IPS DF 4.7 (cell line): ENCODE measurements around the gene ALK.
"Not testable (repeated sequence)": the region's sequence is repeated elsewhere in the genome, so short reads cannot be mapped to it uniquely, and the experiment has no call there.

Experiments
- DNase-seq: peaks from one replicate; pipeline ENCODE4 v3.0.0-alpha.2; 2013; ENCODE audit warnings: low spot score; ENCODE audit errors: extremely low read depth

The ALK gene

DNA sequence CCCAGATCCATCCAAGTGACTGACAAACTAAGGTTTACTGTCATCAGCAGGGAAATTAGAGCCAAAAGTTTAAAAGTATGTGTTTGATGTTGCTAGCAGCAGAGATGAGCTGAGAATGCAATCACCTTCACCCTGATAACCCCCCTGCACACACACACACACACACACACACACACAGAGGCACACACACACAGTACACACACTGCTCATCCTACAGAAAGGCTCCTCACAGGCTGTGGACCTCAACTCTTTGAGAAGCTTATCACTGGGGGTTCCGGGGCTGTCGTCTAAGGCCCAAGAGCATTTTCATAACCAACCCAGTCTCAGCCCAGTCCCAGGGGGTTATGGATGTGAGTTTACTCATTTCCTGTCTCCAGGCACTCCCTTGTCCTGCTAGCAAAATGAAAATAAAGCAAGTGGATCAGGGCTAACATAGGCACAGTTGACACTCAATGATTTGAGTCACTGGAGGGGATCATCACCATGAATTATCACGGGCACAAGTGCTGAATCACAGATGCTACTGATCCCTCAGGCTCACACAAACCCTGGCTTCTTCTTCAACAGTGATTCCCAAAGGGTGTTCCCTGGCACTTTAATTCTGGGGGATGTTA lies 76.6 kb downstream of the ALK start:
- no peak for DNase-seq

DNA sequence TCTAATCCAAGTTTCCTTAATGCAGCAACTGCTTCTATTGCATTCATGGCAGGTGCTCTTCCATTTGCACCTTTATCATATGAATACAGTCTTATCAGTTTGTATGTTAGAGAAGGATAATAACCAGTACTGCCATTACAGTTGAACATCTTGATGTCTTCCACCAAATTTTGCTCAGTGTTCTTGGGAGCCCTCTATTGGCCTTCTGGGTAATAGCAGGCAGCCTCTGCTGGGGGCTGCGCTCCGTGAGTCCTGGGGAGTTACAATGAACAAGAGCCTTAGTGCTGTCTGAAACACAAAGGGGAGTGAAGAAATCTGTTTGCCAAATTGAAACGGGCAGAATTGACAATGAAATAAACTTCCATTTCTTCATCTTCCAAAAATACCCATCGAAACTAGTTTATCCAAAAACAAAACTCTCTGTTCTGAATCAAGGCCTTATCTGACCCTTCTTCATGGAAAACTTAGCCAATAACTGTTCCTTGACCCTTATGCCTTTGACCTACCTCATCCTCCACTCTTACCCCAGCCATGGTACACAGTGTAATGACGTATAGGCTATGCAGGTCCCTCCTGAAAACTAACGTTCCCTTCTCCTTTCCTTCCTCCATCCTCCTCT lies 79.9 kb downstream of the ALK start:
- no peak for DNase-seq

DNA sequence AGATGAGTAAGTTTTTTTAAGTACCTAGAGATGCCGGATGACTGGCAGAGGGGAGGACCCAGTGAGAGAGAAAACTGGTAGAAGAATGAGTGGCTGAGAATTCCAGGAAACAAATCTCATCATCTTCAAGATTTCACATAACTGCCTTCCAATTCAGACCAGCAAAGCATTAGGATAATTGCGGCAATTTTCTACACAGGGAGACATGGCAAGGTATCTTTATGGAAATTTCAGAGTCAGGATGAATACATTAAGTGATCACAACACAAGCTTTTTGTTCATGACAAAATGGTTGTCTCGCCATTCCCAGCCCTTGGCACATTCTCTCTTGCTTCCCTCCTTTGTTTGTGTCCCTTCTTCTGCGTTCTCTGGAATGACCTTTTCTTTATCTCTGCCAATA lies 82.1 kb downstream of the ALK start:
- no peak for DNase-seq

DNA sequence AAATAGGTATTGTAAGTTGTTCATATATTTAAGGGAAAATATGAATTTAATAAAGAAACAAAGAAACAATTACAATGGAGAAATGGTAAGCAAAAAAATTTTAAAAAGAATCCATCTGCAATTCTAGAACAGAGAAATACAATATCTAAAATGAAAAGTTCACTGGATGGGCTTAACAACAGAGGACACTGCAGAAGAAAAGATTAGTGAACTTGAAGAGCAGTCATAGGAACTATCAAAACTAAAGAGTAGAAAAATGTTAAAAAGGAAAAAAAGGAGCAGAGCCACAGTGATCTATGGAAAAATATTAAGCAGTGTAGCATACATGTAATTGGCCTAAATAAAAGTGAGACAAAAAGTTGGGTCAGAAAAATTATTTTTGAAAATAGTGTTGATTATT lies 83.5 kb downstream of the ALK start:
- DNase-seq = no peak

DNA sequence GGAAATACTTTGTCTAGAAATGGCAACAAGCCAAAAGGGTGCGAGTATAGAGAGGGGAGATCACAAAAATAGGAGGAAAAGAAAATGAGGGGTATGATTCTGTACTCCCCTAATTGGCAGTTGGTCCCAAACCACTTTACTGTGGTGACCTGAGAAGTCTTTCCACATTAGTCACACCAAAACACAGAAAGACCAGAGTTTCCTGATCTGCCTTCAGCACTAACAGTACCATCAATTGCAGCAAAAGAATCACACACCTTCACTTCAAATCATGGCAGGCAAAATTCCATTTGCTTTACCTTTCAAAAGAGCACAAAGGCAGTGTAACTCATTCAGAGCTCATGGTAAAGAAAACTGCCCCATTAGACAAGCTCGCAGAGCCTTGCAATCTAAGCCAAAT lies 86.8 kb downstream of the ALK start:
- DNase-seq = no peak

DNA sequence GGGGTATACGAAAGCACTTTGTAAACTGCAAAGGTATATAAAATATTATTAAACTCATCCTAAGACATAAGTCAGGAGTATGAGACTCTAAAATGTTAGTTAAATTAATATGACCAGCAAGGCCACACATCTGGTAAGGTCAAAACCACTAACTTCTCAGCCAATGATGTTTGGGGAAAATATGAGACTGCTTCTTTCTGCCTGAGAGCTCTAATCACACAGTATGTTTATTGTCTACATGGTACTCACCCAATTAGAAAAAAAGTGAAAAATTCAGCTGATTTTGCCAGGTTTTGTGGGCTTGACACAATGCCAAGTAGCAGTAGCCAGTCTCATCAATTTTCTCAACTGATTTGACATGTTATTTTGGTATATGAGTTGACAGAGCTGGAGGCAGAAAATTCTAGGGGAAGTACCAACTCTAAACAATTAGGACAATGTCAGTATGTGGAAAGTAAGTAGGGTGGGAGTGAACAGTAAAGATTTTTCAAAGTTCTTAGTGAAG lies 87.3 kb downstream of the ALK start:
- DNase-seq = no peak

DNA sequence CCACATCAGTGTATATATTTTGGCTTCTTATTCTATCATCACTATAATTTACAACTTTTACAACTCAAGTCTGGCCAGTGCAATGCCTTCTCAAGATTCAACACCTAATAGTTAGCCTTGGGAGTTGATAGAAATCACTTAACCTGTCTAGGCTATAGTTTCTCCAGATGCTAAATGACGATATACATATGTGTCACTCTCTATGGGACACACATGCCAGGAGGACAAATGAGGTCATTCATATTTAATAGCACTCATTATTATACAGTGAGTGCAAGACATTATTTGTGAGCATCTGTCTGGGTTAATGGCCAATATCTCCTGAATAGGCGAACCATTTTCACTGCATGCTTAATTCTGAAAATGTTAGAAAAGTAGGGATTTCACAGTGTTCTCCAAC lies 89.8 kb downstream of the ALK start:
- DNase-seq = no peak

DNA sequence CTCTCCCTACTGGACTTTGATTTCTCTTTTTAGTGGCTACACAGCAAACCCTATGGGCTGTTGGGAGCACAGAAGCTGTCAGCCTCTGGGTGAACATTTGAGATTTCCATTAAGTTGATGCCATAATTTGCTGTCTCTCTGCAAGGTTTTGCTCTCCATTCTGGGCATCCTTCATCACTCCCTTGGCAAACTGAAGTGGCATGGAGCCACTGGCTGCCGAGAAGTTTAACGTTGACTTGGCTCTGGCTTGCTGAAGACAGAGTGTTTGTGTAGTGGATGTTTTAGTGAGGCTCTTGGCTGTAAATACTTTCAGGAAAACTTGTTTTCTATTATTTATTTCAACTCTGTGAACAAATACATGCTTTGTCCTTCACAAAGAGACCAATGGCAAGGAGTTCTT lies 91.5 kb downstream of the ALK start:
- DNase-seq = no peak

DNA sequence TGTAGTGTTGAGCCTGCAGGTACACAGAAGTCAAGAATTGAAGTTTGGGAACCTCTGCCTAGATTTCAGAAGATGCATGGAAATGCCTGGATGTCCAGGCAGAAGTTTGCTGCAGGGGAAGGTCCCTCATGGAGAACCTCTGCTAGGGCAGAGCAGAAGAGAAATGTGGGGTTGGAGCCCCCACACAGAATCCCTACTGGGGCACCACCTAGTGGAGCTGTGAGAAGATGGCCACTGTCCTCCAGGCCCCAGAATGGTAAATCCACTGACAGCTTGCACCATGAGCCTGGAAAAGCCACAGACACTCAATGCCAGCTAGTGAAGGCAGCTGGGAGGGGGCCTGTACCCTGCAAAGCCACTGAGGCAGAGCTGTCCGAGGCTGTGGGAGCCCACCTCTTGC lies 97.2 kb downstream of the ALK start:
- not testable (repeated sequence) for DNase-seq

DNA sequence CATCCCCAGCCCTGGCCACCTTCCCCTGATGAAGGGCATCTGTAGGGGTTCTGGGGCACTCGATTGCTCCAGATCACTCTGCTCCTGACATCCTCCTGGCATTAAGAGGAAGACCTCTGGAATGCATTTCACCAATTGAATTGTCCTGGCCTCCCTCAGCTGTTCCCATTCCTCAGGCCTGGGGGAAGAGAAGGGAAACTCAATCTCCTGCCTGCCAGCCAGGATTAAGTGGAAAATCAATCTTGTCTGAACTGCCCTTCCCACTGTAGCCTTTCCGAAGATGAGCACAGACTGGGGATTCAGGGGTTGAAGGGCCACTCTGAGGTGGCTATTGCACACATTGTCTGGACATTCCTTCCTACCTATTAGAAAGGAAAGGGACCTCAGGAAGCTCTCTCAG lies 99.8 kb downstream of the ALK start:
- no peak for DNase-seq

DNA sequence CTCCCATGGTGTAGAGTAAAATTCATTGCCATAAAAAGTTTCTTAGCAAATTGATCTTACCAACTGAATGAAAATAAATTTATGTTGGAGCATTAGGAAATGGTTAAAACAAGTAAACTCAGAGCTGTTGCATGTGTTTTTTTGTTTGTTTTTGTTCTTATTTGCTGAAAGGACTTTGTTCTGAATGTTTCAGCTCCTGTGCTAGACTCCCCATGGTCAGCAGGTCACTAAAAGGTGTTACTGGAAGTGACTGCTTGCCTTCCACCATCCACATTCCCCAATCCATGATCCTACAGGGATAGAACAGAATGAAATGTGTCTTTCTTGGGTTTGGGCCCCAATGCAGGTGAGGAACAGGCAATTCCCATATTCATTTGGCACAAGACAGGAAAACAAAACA lies 101.8 kb downstream of the ALK start:
- no peak for DNase-seq

DNA sequence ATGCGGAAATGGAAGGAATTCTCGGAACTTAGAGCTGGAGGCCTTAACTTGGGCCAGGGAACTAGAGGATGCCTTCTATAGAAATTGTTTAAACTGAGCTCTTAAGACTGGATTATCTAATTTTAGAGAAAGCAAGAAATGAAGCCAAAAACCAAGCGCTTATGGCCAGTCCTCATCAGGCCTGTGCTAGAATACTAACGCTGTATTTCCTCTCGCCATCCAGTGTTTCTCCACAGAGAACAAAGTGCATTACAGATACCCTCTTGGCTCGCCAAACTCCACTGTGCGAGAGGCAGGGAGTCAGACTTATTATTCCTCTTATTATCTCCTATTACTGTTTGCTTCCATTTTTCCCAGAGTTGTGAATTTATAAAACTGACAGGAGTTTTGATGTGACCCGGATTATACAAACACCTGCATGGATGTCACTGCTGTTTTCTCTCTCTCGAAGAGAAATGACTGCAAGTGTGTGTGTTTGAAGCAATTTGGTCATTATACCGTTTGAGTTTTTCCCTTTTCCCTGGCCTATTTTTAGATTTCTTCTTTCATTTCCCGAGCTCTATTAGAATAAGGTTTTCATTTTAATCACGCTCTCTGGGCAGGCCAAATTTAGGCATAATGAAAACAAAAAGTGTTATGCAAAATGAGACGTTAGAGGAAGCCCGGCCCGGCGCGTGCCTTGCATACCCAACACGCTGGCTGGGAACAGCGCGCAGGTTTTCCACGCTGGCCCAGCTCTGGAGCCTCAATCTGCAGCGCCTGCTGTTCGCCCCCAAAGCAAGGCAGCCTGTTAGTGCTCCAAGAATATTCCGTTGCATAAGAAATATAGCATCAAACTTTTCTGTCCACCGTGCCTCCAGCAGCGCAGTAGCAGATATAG lies 103.3 kb downstream of the ALK start:
- DNase-seq = no peak

DNA sequence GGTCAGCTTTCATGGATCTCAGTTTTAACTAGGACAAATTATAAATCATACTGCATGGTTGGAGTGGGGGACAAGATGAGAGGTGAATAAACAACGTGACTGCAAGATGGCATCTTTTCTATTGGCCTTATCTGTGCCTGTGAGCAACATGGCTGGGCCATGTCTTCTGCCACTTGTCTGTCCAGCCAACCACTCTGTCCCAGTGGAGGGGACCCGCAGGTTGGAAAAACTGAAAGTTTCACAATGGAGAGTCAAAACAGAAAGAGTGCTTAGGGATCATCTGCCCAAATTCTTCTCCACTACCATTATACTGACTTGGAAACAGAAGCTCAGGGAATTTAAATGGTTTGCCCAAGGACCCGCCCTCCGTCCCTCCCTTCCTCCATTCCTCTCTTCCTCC lies 104.1 kb downstream of the ALK start:
- no peak for DNase-seq

DNA sequence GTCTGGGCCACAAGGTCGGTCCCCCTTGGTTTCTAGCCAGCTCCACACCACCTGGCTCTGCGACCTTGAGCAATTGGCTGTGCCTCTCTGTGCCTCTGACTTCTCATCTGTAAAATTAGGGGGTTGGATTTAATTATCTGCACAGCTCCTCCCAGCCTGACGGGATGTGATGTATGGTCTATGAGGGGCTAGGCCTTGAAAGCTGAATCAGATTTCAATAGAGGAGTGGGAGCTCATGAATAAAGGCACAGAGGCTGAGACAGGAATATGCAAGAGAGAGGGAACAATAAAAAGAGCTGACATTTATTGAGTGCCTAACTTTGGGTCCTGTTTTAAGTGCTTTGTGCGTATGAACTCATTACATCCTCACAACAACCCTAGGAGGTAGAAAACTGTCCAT lies 104.7 kb downstream of the ALK start:
- DNase-seq = no peak

DNA sequence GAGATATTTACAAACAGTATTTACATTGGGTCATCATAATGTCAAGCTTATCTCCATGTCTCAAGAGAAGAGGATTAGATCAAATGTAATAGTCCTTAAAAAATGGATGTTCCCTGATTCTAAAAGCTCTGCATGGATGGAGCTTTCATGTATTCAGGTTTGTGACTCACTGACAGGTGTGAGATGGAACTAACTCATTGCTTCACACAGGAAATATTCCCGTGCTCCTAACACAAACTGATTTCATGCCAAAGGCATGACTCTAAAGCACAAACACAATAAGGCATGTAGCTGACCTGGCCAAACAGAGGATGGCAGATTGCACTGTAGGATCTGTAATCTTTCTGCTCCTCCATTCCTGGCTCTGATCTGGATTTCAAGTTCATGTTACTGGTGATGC lies 110.0 kb downstream of the ALK start:
- no peak for DNase-seq

DNA sequence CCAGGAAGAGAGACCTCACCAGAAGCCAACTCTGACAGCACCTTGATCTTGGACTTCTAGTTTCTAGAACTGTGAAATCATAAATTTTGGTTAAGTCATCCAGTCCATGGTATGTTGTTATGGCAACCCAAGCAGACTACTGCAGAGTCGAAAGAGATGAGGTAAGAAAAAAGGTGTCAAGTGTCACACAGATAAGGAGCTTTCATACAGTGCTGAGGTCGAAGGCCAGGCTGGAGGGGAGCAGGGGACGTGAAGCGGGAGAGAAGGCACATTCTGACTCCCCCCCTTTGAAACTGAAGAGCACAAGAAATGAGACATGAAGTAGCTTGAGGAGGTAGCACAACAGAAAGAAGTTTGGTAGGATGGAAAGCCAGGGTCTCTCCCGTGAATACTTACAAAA lies 110.4 kb downstream of the ALK start:
- DNase-seq = no peak

DNA sequence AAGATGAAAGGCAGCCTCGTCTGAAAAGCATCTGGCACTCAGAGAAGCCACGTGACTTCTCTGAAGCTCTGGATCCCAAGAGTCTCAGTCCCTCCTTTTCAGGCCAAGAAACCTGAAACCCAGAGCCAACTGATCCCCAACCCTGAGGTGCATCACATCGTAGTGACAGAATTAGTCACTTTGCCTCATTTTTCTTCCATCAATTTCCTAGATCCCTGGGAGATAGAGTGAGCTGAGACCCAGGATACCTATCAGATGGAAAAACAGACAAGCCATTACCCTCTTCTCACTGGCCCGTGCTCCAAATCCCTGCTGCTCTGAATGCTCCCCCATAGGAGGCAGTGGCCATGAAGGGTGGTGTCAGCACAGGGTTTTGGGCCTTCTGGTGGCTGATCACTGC lies 113.1 kb downstream of the ALK start:
- no peak for DNase-seq

DNA sequence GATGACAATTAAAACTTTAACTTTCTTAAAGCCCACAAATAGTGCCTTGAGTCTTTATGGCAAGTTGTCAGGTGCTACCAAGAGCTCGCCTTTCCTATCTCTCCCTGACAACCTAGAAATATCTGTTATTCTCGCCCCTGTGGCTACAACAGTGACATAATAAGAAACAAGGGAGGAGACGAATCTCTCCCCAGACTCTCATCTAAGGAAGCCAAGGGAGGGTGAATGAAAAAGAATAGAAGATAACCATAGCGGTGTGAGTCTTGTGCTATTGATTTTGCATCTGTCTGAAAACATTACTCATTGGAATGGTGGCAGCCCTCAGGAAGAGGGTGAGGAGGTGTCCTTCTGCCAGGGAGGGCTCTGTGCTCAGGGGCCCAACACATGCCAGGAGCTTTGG lies 114.3 kb downstream of the ALK start:
- no peak for DNase-seq

DNA sequence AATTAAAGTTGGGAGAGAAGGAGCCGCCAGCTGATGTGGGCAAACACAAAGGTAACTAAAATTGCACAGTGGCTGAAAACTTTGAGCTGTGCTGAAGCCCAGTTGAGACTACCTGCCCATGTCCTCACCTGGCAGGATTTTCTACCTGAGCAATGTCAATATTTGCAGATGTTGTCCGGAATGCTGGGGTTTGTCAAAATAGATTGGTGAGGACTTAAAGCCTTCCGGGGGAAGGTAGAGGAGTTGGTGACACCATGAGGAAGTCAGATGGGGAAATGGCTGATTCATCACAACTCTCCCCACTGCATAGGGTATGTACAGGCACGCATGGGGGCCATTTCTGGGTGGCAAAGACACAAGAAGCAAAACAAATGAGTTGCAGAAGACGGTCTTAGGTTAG lies 114.9 kb downstream of the ALK start:
- no peak for DNase-seq

DNA sequence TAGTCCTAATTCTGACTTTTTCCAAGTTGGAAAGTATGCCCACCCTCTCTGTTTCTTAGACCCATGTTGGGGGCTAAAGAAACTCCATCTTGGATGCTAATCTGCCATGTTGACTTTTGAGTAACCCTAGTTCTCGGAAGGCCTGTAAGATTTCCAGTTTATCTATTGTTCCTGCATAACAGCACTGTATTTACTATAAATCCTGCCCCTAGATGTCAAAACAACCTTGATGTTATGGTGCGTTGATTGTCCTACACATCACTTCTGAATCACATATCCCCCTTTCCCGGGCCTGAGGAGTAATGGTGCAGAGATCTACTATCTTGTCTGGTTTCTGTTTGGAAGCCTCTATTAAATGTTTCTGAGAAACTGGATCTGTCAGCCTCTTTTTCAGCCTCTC lies 116.7 kb downstream of the ALK start:
- no peak for DNase-seq

DNA sequence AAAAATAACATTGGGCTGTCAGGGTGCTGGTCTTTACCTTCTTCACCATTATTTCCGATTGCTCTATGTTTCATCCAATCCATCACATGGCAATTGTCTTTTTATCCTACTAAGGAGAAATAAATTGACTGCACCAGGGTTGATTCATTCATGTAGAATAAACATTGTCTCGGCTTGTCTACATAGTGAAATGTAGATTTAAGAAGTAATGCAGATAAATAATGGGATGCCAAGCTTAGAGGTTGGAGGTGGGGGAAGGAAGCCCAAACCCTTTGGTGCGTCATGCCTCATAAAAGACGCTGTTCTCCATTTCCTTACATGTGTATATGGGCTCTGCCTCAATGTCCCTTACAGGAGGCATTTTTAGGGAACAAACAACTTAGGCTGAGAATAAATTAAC lies 117.8 kb downstream of the ALK start:
- DNase-seq = no peak

DNA sequence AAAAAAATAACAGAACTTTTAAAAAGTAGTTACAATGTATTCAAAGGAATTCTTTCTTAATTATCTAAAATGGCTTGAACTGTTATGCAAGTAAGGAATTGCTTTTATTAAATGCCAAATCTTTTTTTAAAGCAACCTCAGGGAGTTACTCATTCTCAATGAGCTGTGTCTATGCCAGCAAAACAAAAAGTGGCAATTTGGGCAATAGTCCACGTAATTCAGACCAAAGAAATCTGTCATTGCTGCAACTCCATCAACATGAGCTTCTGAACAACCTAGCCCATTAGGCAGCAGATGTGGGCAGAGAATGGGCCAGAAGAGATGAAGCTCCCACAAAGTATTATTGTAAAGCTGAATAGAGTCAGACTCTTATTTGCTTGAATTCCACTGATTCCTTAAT lies 118.4 kb downstream of the ALK start:
- DNase-seq = no peak

DNA sequence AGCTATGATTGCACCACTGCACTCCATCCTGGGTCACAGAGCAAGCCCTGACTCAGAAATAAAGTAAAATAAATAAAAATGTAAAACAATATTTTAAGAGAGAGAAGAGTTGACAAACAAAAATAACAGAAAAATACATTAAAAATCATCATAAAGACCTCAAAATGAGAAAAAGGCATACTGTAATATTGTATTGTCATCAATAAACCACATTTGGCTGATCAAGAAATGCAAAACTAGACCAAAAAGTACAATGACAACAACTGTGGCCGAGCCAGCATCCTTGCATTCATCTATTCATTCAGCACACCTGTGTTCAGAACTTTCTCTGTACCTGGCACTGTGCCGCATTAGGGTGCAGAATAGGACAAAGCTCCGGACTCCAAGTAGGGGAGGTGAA lies 121.8 kb downstream of the ALK start:
- no peak for DNase-seq
